ENCODE data around the gene FNBP1.

- TF ChIP-seq CTCF (IDR thresholded peaks at IDR 0.05; ENCODE audit: low read depth, low read length, poor library complexity, severe bottlenecking): no peak
- TF ChIP-seq EZH2phosphoT487 (IDR thresholded peaks at IDR 0.05; ENCODE audit: borderline replicate concordance, low read length): no peak
Observed at GRCh38 chr9:129891569-129891968, 151.4 kb downstream of the FNBP1 start.

Measured in DOHH2 (cell line).